HG03354 (cell line): Measurements from ENCODE around the gene ZNF217.
"Not testable (repeated sequence)": the region's sequence is repeated elsewhere in the genome, so short reads cannot be mapped to it uniquely, and the experiment has no call there.

ENCODE experiments used
- ATAC-seq: cut with Tn5 transposase; IDR thresholded peaks from one replicate; pipeline ENCODE4 v1.9.1; 2021; ENCODE audit warnings: mild to moderate bottlenecking; ENCODE audit not compliant: unreplicated experiment, poor library complexity, severe bottlenecking

ZNF217 gene

DNA sequence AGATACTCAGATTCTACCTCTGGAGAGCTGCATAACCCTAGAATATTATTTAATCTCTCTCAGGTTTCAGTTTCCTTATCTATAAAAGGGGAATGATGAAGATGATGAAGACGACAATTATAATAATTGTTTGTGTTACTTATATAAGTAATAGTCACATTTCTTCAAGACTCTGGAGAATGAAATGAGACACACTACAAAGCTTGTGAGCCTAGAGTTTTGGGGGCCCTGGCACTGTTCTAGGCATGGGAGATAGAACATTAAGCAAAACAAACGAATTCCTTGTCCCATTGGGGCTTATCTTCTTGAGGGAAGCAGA is 5.4 kb upstream of the ZNF217 start:
- ATAC-seq: no peak

DNA sequence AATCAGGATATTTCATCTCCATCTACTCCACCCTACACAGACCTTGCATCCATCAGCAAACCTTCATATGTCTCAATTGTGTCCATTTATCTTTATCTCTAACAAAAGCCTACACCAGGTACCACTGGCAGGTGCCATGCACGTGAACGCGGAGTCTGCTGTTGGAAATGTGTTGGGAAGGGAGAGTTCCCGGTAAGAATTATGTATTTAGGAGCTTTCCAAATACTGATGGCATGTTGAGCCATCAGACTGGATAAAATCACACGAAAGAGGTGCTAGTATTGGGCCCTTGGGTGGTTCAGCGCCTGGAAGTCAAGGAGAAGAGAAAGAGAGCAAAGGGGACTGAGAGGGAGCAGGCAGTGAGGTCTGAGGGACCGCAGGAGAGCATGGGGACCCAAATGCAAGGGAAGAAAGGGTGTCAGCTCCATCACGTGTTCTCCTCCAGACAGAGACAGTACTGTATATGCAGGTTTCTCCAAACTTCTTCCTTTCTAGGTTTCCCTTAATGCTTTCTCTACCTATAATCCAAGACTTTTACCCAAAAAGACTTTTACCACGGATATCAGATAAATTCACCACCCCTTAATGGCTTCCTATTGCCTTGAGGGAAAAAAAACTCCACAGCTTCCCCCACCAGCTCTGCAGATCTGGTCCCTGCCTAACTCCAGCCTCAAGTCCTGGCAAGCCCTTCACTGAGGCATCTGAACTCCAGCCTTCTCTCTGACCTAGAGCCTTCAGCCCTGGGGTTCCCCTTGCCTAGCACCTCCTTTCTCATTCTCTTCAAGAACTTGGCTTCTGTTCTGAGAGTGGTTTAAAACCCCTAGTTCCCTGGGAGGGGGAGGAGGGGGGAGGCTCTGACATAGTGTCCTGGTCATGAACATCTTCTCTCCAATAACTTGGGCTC is 4.8 kb upstream of the ZNF217 start:
- no peak for ATAC-seq

DNA sequence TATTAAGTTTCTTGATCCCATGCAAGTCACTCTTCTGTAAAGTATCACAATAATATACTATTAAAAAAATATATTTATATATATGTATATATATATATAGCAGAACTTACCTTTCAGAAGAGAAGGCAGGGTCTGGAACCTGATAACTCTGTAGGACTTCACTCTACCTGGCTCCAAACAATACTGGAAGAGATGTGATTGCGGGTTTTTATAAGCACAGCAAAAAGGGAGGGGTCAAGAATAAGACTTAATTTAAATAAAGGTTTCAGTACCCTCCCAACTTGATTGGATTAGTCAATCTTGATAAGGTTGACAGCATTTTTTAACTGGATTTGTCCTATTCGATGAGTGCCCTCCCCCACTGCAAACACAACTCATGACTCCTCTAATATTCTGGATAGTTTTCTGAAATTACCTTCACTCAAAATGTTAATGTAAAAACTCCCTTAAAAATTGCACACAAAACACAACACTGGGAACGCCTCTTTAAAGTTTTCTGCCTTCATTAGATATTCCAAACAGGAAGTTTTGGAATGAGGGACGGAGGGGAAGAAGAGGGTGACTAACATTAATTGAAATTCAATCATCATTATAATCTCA is 4.0 kb upstream of the ZNF217 start:
- no peak for ATAC-seq

DNA sequence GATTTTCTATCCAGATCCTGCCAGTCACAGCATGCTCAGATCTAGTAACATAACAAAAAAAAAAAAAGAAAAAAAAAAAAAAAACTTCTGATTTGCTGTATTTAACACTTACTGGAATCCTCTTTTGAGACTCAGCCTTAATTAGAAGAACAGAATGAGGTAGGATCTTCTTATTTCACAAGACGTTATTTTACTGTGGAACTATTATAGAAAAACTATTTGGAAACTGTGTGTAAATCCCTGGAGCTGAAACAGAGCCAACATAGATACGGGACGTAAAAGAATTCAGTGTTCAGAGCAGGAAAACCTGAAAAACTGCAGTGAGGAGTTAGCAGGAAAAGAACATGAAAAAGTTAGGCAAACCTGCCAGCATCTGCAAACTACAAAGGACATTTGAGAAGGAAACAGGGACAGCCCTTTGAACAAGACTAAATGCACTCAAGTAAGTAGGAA is 3.4 kb upstream of the ZNF217 start:
- no peak for ATAC-seq

GRCh38 chr20:53596189-53597001 is 2.8 kb upstream of the ZNF217 start:
- ATAC-seq: not testable (repeated sequence)

DNA sequence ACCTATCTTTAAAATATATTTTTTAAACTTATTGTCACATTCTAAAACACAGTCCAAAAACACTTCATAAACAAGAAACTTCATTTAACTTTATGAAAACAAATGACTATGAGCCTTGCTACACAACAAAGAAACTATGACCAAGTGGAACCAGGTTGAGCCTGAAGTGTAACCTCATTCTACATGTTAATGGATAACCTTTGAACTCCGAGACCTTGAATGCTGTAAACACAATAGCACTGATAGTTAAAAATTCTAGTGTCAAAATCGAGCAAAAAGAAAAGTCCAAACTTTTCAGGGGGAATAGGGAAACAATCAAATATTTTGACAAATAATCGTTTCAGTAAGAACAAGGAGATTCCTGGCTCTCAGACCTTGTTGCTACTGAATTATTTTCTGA is 2.1 kb upstream of the ZNF217 start:
- not testable (repeated sequence) for ATAC-seq

- no peak for ATAC-seq
Observed at GRCh38 chr20:53595018-53595378, 1.4 kb upstream of the ZNF217 start.

DNA sequence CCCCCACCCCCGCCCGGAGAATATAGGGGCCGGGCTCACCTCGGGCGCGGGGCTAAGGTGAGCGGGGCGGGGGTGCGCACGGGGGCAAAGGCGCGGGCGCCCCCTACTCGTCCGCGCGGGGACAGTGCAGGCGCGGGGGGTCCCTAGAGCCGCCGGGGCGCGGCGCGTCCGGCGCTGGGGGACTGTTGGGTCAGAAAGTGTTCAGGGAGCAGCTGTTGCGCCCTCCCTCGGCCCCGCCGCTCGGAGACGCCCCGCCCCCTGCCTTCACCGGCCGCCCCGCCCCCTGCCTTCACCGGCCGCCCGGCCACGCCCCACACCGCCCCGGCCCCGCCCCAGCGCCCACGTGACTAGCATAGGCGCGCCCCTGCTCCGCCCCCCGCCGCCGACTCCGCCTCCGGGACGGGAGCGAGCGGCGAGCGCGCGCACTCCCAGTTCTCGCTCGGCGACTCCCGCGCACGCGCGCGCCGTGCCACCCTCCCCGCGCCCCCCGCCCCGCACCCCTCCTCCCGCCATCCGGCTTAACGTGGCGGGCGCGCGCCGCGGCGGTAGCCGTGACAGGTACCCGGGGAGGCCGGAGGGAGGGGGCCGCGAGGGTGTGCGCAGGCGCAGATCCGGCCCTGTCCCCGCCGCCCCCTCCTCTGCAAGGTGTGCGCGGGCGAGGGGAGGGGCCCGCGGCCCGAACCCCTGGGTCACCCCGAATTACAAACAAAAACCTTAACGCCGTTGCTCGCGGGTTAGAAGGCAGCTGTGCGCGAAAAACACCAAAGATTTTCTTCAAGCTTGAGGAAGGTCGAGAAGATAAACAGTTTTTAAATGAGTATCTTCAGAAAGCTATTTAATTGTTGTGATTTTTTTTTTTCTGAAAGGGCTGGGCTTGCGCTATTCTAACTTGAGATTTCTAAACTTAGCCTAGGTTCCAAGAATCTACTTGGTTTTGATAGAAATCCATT is 704 bp upstream of the ZNF217 start:
- ATAC-seq: peak; percentile 75

DNA sequence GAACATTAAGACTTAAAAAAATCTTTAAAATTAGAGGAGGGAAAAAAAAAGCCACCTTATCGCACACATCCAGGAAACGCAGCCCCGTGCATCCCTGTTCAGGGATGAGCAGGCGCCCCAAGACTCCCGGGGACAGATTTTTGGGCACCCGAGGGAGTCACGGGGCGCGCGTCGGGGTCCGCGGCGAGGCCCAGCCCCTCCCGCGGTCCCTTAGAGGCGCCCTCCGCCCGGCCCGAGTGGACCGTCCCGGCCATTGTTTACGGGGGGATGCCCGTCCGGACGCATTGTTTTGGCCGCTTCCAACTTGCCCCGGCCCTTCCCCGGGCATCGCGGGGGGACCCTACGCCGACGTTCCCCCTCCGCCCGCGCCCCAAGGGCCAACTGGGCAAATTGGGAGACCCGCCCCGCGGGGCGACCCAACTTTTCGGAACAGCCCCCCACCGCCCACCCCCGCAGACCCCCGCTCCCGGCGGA is 610 bp downstream of the ZNF217 start:
- no peak for ATAC-seq

- ATAC-seq: peak; percentile 32
Observed at GRCh38 chr20:53592454-53592991, 1.1 kb downstream of the ZNF217 start.

DNA sequence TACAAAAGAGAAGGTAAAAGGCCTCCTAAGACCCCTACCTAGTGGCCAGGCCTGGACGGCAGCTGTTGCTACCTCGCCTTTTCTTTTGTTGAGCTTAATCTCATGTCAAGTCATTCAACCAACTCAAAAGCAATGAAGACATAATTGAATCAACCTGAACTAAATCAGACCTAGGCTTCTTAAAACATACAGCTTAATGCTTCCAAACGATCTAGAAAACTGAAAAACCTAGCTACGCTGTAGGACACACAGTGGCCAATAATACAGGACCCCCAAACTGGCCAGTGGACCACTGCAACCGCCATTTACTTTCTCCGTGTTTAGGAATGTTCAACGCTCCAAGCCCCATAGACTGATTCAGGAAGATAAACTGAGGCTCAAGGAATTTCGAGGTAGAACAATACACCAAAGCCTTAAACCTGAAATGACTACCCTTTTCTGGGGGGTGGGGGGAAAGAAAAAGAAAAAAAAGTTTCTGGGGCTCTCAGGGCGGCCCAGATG is 1.6 kb downstream of the ZNF217 start:
- not testable (repeated sequence) for ATAC-seq

- not testable (repeated sequence) for ATAC-seq
Observed at GRCh38 chr20:53591206-53591741, 2.4 kb downstream of the ZNF217 start.

GRCh38 chr20:53590608-53591007 is 3.0 kb downstream of the ZNF217 start:
- not testable (repeated sequence) for ATAC-seq

GRCh38 chr20:53590122-53590521 is 3.5 kb downstream of the ZNF217 start:
- ATAC-seq: not testable (repeated sequence)

GRCh38 chr20:53589321-53590065 is 4.1 kb downstream of the ZNF217 start:
- ATAC-seq: not testable (repeated sequence)

DNA sequence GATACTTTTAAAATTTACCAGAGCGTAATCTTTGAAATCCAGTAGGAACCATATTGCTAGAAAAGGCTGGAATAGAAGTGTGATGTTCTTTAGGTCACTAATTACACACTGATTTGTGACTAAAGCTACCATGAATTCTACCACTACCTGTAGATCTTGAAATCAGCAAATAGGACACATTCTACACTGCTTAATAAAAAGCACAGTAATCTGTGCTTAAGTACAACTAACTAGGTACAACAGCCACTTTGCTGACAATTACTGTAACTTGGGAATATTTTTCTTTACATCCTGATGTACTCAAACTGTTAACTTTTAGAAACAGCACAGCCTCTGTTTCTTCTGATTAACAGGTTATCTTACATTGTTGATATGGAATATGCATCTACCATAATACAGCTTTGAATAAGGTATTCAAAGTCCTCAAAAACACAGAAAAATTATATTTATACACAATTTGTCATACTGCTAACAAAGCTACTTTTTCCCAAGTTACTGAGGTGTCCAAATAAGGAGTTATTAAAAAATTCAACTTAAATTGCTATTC is 6.4 kb downstream of the ZNF217 start:
- ATAC-seq: not testable (repeated sequence)

DNA sequence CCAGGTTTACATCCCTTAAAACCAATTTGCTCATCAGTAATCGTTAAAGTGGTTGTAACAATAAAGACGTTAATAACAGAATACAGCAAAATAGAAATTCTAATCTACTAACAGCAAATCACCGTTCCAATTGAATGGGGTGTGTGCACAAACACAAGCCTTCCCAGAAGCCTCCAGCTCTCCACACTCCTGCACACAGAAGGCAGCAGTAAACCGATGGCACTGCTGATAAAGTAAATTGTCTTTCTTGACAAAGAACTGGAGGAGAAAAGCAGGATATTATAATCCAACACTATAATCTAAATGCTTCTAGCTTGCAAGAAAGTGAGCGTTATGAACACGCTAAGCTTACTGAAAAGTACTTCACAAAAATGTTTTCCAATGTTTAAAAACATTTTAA is 7.0 kb downstream of the ZNF217 start:
- ATAC-seq: no peak

GRCh38 chr20:53585910-53586309 is 7.7 kb downstream of the ZNF217 start:
- not testable (repeated sequence) for ATAC-seq
